ENCODE results near the gene CD8B2.

The CD8B2 gene

DNA sequence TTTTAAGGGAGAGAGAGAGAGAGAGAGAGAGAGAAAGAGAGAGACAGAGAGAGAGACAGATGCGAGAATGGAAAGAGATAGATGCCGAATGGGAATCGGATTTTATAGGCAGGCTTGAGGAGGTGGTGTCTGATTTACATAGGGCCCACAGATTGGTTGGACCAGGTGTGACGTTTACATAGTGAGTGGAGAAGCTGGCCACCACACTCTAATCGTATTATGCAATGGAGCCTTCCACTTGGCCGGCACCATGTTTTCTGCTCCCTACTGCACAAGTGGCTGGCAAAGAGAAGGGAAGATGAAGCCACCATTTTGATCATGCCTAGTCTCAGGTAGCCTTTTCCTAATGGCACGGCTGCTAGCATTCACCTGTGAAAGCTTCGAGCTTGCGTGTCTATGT, 33.9 kb downstream of the CD8B2 start:
- no peak for DNase-seq
- no CpG with 5 or more reads among the region's 9 CpGs for WGBS (ENCODE audit: extremely low coverage, insufficient coverage, insufficient read length)

DNA sequence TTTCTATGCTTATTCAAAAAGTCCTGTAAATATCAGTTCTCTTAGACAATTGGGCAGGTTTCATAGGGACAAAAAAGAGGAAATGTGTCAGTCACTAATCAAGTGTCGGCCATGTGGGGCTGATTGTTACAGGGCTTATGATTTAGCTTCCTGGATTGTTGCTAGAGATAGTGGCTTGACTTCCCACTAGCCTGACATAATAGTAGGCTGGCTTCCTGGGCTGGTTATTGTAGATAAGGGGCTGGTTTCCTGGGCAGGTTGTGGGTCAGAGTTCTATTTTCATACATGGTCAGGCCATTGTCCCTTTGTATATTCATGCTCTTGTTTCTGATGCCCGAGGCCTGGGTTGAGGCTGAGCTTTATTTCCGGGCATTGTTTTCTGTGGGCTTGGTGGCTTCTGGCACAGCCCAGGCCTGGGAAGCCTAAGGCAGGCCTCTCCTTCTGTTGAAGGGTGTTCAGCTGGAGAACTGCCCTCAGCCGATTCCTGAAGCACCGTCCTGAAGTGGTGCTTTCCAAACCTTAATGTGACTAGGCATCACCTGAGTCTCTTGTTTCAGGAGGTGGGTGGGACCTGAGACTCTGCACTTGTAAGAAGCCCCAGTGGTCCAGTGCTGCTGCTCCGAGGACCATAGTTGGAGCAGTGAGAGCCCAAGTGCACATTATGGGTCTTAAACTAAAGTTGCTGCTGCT, 37.0 kb downstream of the CD8B2 start:
- H3K27ac ChIP-seq (ENCODE audit: low read depth, low read length), result no peak overlapping the region
- H3K9ac ChIP-seq (ENCODE audit: low read length), result no peak overlapping the region
- no peak overlapping the region for H4K91ac ChIP-seq (ENCODE audit: low read depth, low read length)
- H3K79me1 ChIP-seq (ENCODE audit: low read length), result no peaks in the 10 kb centered on the region
- no CpG with 5 or more reads among the region's 6 CpGs for WGBS (ENCODE audit: extremely low coverage, insufficient coverage, insufficient read length)
- H3K79me2 ChIP-seq (ENCODE audit: control insufficient read depth, insufficient read depth, low read length, poor library complexity), result no peaks in the 10 kb centered on the region
- no peak overlapping the region for H3K4me3 ChIP-seq (ENCODE audit: low read depth, low read length)
- H4K12ac ChIP-seq (ENCODE audit: low read depth, low read length), result no peak overlapping the region
- H2AFZ ChIP-seq (ENCODE audit: insufficient read depth, low read length, poor library complexity), result no peak overlapping the region
- H3K4ac ChIP-seq (ENCODE audit: low read depth, low read length), result no peak overlapping the region
- no peak overlapping the region for H3K4me2 ChIP-seq (ENCODE audit: low read length)
- no peak for DNase-seq
- H3K23ac ChIP-seq (ENCODE audit: low read length), result no peak overlapping the region
- H3K27me3 ChIP-seq (ENCODE audit: insufficient read depth, low read length), result no peaks in the 10 kb centered on the region
- no peak overlapping the region for H3K18ac ChIP-seq (ENCODE audit: low read length)
- H3K36me3 ChIP-seq (ENCODE audit: control insufficient read depth in 1 of 2, insufficient read depth in 2 of 2, low read length in 2 of 2), result no peaks in the 10 kb centered on the region
- H4K8ac ChIP-seq (ENCODE audit: low read depth, low read length), result no peak overlapping the region
- no peak overlapping the region for H3K14ac ChIP-seq (ENCODE audit: low read length)
- H2BK5ac ChIP-seq (ENCODE audit: low read depth, low read length, poor library complexity), result no peak overlapping the region
- no peak overlapping the region for H2AK5ac ChIP-seq (ENCODE audit: low read length)
- no peak overlapping the region for H2BK12ac ChIP-seq (ENCODE audit: low read length)
- no peaks in the 10 kb centered on the region for H3K9me3 ChIP-seq (ENCODE audit: insufficient read depth, low read depth, low read length)
- no peak overlapping the region for H2BK120ac ChIP-seq (ENCODE audit: insufficient read depth, low read length, poor library complexity)
- H3K4me1 ChIP-seq (ENCODE audit: control insufficient read depth in 1 of 2, insufficient read depth in 2 of 2, low read length in 2 of 2), result no peaks in the 10 kb centered on the region

More for the DNA sequence above, 33.9 kb downstream of the CD8B2 start:
- Histone ChIP-seq H4K8ac (ENCODE audit: low read depth, low read length) (no peak overlapping the region), H3K23ac (ENCODE audit: low read length) (no peak overlapping the region), H3K9me3 (ENCODE audit: insufficient read depth, low read depth, low read length) (no peaks in the 10 kb centered on the region), H3K4me1 (ENCODE audit: control insufficient read depth in 1 of 2, insufficient read depth in 2 of 2, low read length in 2 of 2) (no peaks in the 10 kb centered on the region), H2AK5ac (ENCODE audit: low read length) (no peak overlapping the region), H3K79me1 (ENCODE audit: low read length) (no peaks in the 10 kb centered on the region), H3K18ac (ENCODE audit: low read length) (no peak overlapping the region), H3K36me3 (ENCODE audit: control insufficient read depth in 1 of 2, insufficient read depth in 2 of 2, low read length in 2 of 2) (no peaks in the 10 kb centered on the region), H3K4me3 (ENCODE audit: low read depth, low read length) (no peak overlapping the region), H3K27me3 (ENCODE audit: insufficient read depth, low read length) (no peaks in the 10 kb centered on the region), H3K27ac (ENCODE audit: low read depth, low read length) (no peak overlapping the region), H3K14ac (ENCODE audit: low read length) (no peak overlapping the region), H3K79me2 (ENCODE audit: control insufficient read depth, insufficient read depth, low read length, poor library complexity) (no peaks in the 10 kb centered on the region), H2BK5ac (ENCODE audit: low read depth, low read length, poor library complexity) (no peak overlapping the region), H2AFZ (ENCODE audit: insufficient read depth, low read length, poor library complexity) (no peak overlapping the region), H2BK12ac (ENCODE audit: low read length) (no peak overlapping the region), H4K12ac (ENCODE audit: low read depth, low read length) (no peak overlapping the region), H3K9ac (ENCODE audit: low read length) (no peak overlapping the region), H4K91ac (ENCODE audit: low read depth, low read length) (no peak overlapping the region), H2BK120ac (ENCODE audit: insufficient read depth, low read length, poor library complexity) (no peak overlapping the region), H3K4ac (ENCODE audit: low read depth, low read length) (no peak overlapping the region), H3K4me2 (ENCODE audit: low read length) (no peak overlapping the region)

DNA sequence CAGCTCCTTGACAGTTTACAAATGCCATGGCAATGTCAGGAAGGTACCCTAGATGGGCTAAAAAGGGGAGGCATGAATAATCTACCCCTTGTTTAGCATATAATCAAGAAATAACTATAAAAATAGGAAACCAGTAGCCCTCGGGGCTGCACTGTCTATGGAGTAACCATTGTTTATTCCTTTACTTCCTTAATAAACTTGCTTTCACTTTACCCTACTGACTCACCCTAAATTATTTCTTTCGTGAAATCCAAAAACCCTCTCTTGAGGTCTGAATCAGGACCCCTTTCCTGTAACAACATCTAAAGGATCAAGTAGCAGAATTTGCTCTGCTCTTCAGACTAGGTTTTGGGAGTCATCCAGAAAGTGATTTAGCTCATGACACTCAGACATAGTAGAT, 43.7 kb downstream of the CD8B2 start:
- H3K79me2 ChIP-seq (ENCODE audit: control insufficient read depth, insufficient read depth, low read length, poor library complexity), result no peaks in the 10 kb centered on the region
- H4K91ac ChIP-seq (ENCODE audit: low read depth, low read length), result peak overlapping the region; percentile 75
- no peak overlapping the region for H3K9ac ChIP-seq (ENCODE audit: low read length)
- no peak overlapping the region for H3K4ac ChIP-seq (ENCODE audit: low read depth, low read length)
- H3K9me3 ChIP-seq (ENCODE audit: insufficient read depth, low read depth, low read length), result no peaks in the 10 kb centered on the region
- H4K12ac ChIP-seq (ENCODE audit: low read depth, low read length), result no peak overlapping the region
- no peak overlapping the region for H3K14ac ChIP-seq (ENCODE audit: low read length)
- no peak overlapping the region for H4K8ac ChIP-seq (ENCODE audit: low read depth, low read length)
- H3K79me1 ChIP-seq (ENCODE audit: low read length), result peaks cover 11% of the 10 kb centered on the region
- no peak overlapping the region for H3K18ac ChIP-seq (ENCODE audit: low read length)
- no peak overlapping the region for H3K4me2 ChIP-seq (ENCODE audit: low read length)
- no peak overlapping the region for H3K4me3 ChIP-seq (ENCODE audit: low read depth, low read length)
- peak overlapping the region; percentile 6 for H2BK5ac ChIP-seq (ENCODE audit: low read depth, low read length, poor library complexity)
- whole genome bisulfite sequencing (ENCODE audit: extremely low coverage, insufficient coverage, insufficient read length), result no CpG with 5 or more reads among the region's 2 CpGs
- peak overlapping the region; percentile 74 for H2BK120ac ChIP-seq (ENCODE audit: insufficient read depth, low read length, poor library complexity)
- H2BK12ac ChIP-seq (ENCODE audit: low read length), result no peak overlapping the region
- no peaks in the 10 kb centered on the region for H3K27me3 ChIP-seq (ENCODE audit: insufficient read depth, low read length)
- peaks cover 18 to 24% of the 10 kb centered on the region in 2 experiments for H3K4me1 ChIP-seq (ENCODE audit: control insufficient read depth in 1 of 2, insufficient read depth in 2 of 2, low read length in 2 of 2)
- H3K27ac ChIP-seq (ENCODE audit: low read depth, low read length), result peak overlapping the region; percentile 87
- H3K36me3 ChIP-seq (ENCODE audit: control insufficient read depth in 1 of 2, insufficient read depth in 2 of 2, low read length in 2 of 2), result no peaks in the 10 kb centered on the region
- no peak overlapping the region for H2AFZ ChIP-seq (ENCODE audit: insufficient read depth, low read length, poor library complexity)
- no peak overlapping the region for H2AK5ac ChIP-seq (ENCODE audit: low read length)
- no peak for DNase-seq
- H3K23ac ChIP-seq (ENCODE audit: low read length), result no peak overlapping the region

DNA sequence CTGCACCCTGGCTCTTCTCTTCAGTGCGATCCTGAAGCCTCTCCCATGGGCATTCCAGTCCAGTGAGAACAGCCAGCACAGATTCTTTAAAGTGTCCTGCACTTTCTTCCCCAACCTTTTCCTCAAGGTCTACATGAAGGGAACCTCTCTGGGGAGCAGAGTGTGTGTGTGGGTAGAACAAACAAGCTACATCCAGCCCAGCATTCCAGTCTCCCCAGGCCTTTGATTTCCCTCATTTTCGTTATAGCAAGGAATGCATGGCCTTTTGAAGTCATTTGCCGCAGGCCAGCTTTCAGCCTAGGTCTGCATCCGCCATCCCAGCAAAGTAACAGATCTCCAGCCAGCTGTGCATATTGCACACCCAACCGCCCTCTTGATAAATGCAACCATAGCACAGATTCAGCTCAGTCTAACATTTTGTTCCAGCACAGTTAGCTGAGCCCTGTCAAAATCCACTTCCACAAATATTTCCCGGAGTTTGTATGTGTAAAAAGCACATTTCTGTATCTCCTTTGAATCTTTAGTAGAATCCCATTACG, 44.6 kb downstream of the CD8B2 start:
- no CpG with 5 or more reads among the region's 7 CpGs for WGBS (ENCODE audit: extremely low coverage, insufficient coverage, insufficient read length)

More for the DNA sequence above, 44.6 kb downstream of the CD8B2 start:
- Histone ChIP-seq H3K27ac (ENCODE audit: low read depth, low read length) (peak overlapping the region; percentile 87), H4K91ac (ENCODE audit: low read depth, low read length) (peak overlapping the region; percentile 75), H3K9me3 (ENCODE audit: insufficient read depth, low read depth, low read length) (no peaks in the 10 kb centered on the region), H2AK5ac (ENCODE audit: low read length) (no peak overlapping the region), H3K79me2 (ENCODE audit: control insufficient read depth, insufficient read depth, low read length, poor library complexity) (no peaks in the 10 kb centered on the region), H3K4me3 (ENCODE audit: low read depth, low read length) (no peak overlapping the region), H3K36me3 (ENCODE audit: control insufficient read depth in 1 of 2, insufficient read depth in 2 of 2, low read length in 2 of 2) (no peaks in the 10 kb centered on the region), H4K8ac (ENCODE audit: low read depth, low read length) (no peak overlapping the region), H3K9ac (ENCODE audit: low read length) (no peak overlapping the region), H3K18ac (ENCODE audit: low read length) (no peak overlapping the region), H2BK5ac (ENCODE audit: low read depth, low read length, poor library complexity) (peak overlapping the region; percentile 6), H2AFZ (ENCODE audit: insufficient read depth, low read length, poor library complexity) (no peak overlapping the region), H2BK12ac (ENCODE audit: low read length) (no peak overlapping the region), H3K27me3 (ENCODE audit: insufficient read depth, low read length) (no peaks in the 10 kb centered on the region), H3K4me1 (ENCODE audit: control insufficient read depth in 1 of 2, insufficient read depth in 2 of 2, low read length in 2 of 2) (peaks cover 18 to 24% of the 10 kb centered on the region in 2 experiments), H3K4ac (ENCODE audit: low read depth, low read length) (no peak overlapping the region), H3K79me1 (ENCODE audit: low read length) (peaks cover 11% of the 10 kb centered on the region), H2BK120ac (ENCODE audit: insufficient read depth, low read length, poor library complexity) (no peak overlapping the region), H3K4me2 (ENCODE audit: low read length) (no peak overlapping the region), H4K12ac (ENCODE audit: low read depth, low read length) (no peak overlapping the region), H3K14ac (ENCODE audit: low read length) (no peak overlapping the region), H3K23ac (ENCODE audit: low read length) (no peak overlapping the region)
- DNase-seq, result peak; percentile 51 to 74
